Chondrocyte (in vitro differentiated cells): ENCODE measurements around the gene JPH3. TPM values are rescaled to one million over a fixed set of nuclear protein-coding genes. Genes with fewer than 3 reads are reported as not detected.

Source experiments
- DNase-seq: peaks from one replicate; pipeline ENCODE4 v3.0.0; 2021; ENCODE audit warnings: mixed read lengths, low spot score
- H3K27ac Mint-ChIP-seq: one replicate; pipeline ENCODE4 v1.8.0; 2021; ENCODE audit warnings: mild to moderate bottlenecking, moderate library complexity, mixed read lengths; ENCODE audit not compliant: unreplicated experiment
- H3K27me3 Mint-ChIP-seq: 2 replicates; pipeline ENCODE4 v1.8.0; 2021; ENCODE audit warnings: low read depth, mixed read lengths
- H3K36me3 Mint-ChIP-seq: 2 replicates; pipeline ENCODE4 v1.8.0; 2021; ENCODE audit warnings: low read depth, mixed read lengths
- H3K4me1 Mint-ChIP-seq: 2 replicates; pipeline ENCODE4 v1.8.0; 2021; ENCODE audit warnings: low read depth, mild to moderate bottlenecking, mixed read lengths
- H3K4me3 Mint-ChIP-seq: one replicate; pipeline ENCODE4 v1.8.0; 2021; ENCODE audit warnings: mild to moderate bottlenecking, moderate library complexity, mixed read lengths; ENCODE audit not compliant: unreplicated experiment
- H3K9me3 Mint-ChIP-seq: 2 replicates; pipeline ENCODE4 v1.8.0; 2021; ENCODE audit warnings: low read depth, mixed read lengths
- total RNA-seq: library from RNA; stranded (reverse); gene quantifications from 3 replicates; pipeline ENCODE4 v1.2.1, GENCODE V29; 2021
- TF ChIP-seq, protein P1 (sequence below): fragments of 200-600 bp; sonication (generic); IDR thresholded peaks from 2 replicates; pipeline ENCODE4 v1.5.0; 2021; ENCODE audit warnings: antibody characterized with exemption, mild to moderate bottlenecking, moderate library complexity

The JPH3 gene
- total RNA-seq, 1 donor from 2014 or later: 1.2 TPM

DNA sequence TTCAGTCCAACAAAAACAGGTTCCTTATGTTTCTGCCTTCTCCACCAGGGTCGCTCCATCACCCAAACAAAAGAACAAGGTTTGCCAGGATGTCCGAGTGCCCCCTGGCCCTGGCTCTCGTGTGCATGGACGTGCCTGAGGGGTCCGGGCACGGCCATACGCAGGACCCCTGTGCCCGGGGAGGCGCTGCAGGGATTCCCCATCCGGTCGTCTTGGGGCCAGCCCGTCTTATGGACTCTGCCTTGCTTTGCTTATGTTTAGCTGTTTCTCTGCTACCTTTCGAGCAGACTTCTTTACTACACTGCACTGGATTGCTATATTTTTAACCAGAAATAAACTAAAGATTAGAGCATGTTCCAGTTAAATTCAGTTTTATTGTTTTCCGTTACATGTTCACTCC lies 95.5 kb downstream of the JPH3 start:
- no peak overlapping the region for H3K27ac Mint-ChIP-seq
- TF ChIP-seq, protein P1, sequence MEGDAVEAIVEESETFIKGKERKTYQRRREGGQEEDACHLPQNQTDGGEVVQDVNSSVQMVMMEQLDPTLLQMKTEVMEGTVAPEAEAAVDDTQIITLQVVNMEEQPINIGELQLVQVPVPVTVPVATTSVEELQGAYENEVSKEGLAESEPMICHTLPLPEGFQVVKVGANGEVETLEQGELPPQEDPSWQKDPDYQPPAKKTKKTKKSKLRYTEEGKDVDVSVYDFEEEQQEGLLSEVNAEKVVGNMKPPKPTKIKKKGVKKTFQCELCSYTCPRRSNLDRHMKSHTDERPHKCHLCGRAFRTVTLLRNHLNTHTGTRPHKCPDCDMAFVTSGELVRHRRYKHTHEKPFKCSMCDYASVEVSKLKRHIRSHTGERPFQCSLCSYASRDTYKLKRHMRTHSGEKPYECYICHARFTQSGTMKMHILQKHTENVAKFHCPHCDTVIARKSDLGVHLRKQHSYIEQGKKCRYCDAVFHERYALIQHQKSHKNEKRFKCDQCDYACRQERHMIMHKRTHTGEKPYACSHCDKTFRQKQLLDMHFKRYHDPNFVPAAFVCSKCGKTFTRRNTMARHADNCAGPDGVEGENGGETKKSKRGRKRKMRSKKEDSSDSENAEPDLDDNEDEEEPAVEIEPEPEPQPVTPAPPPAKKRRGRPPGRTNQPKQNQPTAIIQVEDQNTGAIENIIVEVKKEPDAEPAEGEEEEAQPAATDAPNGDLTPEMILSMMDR: no peak
- no peaks in the 10 kb centered on the region for H3K4me1 Mint-ChIP-seq
- no peak for DNase-seq
- H3K27me3 Mint-ChIP-seq: no peaks in the 10 kb centered on the region
- H3K9me3 Mint-ChIP-seq: no peaks in the 10 kb centered on the region
- no peak overlapping the region for H3K4me3 Mint-ChIP-seq
- H3K36me3 Mint-ChIP-seq: peaks cover 16% of the 10 kb centered on the region

DNA sequence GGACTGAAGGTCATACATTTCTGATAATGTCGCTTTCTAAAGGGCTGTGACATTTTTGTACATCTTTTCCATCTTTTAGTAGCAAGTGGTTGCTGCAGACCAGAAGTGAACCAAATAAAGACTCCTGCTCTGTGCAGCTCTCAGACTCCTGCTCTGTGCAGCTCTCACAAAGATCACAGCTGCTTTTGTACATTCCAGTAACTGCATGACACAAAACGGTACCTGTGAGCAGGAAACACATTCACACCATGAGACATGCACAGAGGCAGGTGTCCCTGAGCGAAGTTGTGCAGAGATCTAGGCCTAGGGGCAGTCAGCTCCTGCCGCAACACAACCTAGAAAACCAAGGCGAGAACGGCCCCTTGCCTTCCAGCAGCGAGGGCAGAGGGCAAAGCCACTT lies 95.9 kb downstream of the JPH3 start:
- Mint-ChIP-seq H3K36me3 (peaks cover 17% of the 10 kb centered on the region), H3K4me3 (no peak overlapping the region), H3K27ac (no peak overlapping the region), H3K9me3 (no peaks in the 10 kb centered on the region), H3K4me1 (no peaks in the 10 kb centered on the region), H3K27me3 (no peaks in the 10 kb centered on the region)
- TF ChIP-seq, protein P1: no peak
- DNase-seq: no peak

DNA sequence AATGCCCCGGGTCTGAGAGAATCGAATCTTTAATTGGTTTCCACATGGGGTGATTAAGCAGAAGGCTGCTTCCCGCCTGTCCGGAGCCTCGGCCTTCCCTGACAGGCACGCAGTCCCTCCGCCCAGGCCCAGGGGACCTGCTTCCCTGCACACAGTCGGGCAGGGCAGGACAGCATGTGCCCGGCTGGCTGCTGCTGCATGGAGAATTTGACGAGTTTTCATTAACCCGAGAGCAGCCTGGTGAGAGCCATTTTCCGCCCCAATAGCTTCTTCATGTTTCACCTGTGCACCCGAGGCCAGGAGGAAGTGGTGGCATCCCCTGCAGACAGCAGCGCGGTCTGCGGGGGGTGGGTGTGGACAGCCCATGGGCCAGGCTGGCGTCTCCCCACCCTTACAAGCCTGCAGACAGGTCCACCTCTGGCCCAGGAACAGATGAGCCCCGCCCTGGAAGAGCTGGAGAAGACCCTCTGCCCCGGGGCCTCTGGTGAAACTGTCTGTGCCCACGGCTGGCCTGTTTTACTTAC lies 96.4 kb downstream of the JPH3 start:
- Mint-ChIP-seq H3K9me3 (no peaks in the 10 kb centered on the region), H3K4me1 (no peaks in the 10 kb centered on the region), H3K36me3 (peaks cover 19% of the 10 kb centered on the region), H3K27me3 (no peaks in the 10 kb centered on the region), H3K27ac (no peak overlapping the region), H3K4me3 (no peak overlapping the region)
- TF ChIP-seq, protein P1: no peak
- no peak for DNase-seq

DNA sequence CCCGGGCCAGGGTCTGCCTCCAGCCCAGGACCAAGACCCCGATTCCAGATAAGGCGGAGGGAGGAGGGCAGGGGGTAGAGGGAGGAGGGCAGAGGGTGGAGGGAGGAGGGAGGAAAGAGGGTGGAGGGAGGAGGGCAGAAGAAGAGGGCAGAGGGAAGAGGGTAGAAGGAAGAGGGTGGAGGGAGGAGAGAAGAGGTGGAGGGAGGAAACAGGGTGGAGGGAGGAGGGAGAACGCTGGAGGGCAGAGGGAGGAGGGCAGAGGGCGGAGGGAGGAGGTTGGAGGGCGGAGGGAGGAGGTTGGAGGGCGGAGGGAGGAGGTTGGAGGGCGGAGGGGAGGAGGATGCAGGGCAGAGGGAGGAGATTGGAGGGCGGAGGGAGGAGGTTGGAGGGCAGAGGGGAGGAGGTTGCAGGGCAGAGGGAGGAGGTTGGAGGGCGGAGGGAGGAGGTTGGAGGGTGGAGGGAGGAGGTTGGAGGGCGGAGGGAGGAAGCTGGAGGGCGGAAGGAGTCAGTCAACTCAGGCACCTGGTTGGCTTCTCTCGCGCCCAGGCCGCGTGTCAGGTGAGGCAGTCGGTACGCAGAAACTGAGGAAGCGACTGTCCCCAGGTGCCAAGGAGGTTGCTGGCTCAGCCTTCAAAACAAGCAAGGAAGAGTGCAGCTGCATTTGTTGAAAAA lies 98.2 kb downstream of the JPH3 start:
- Mint-ChIP-seq H3K4me1 (no peaks in the 10 kb centered on the region), H3K4me3 (no peak overlapping the region), H3K27ac (no peak overlapping the region), H3K9me3 (no peaks in the 10 kb centered on the region), H3K36me3 (peaks cover 15% of the 10 kb centered on the region), H3K27me3 (no peaks in the 10 kb centered on the region)
- DNase-seq: no peak
- TF ChIP-seq, protein P1: no peak

DNA sequence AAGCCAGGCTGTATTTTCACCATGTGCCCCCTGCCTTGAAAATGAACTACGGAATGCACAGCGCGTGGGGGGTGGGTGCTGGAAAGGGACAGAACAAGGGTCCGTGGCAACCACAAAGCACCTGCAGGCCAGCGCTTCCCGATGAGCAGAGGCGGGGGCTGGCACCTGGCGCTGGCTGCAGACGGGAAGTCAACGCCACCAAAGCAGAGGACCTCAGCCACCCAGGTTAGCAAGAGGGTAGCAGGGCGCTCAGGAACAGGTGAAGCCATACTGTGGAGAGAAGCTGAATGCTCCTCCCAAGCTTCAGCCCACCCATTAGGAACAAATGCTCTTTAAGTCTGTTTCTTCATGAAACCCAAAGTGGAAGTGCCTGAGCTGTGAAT lies 98.8 kb downstream of the JPH3 start:
- no peaks in the 10 kb centered on the region for H3K9me3 Mint-ChIP-seq
- no peak for DNase-seq
- H3K4me1 Mint-ChIP-seq: no peaks in the 10 kb centered on the region
- no peaks in the 10 kb centered on the region for H3K27me3 Mint-ChIP-seq
- H3K4me3 Mint-ChIP-seq: no peak overlapping the region
- peaks cover 15% of the 10 kb centered on the region for H3K36me3 Mint-ChIP-seq
- TF ChIP-seq, protein P1: no peak
- no peak overlapping the region for H3K27ac Mint-ChIP-seq
